Spleen (tissue), 11 donors: ENCODE results near the gene FTO. TPM values are rescaled to one million over a fixed set of nuclear protein-coding genes. Genes with fewer than 3 reads are reported as not detected.

ENCODE experiments used
- DNase-seq: peaks from one replicate; pipeline ENCODE4 v3.0.0-alpha.2; 2020
- H3K27ac ChIP-seq, 8 donors: fragments of 200-600 bp; sonication (generic) in 7 of 8; 1 replicate in 4 of 8; 2 replicates in 4 of 8; pipeline versions ENCODE4 v1.5.0 to v1.8.0; 2016 to 2021; ENCODE audit warnings: inconsistent platforms in 4 of 8, mild to moderate bottlenecking in 4 of 8, moderate library complexity in 1 of 8
- H3K27me3 ChIP-seq, 7 donors: fragments of 200-600 bp; sonication (generic) in 6 of 7; replicated peaks in 1 of 7; 1 replicate in 4 of 7; 2 replicates in 3 of 7; pipeline versions ENCODE4 v1.5.0 to v1.8.0; 2016 to 2021; ENCODE audit warnings: inconsistent platforms in 3 of 7, mild to moderate bottlenecking in 1 of 7
- H3K36me3 ChIP-seq, 6 donors: fragments of 200-600 bp; sonication (generic) in 5 of 6; 1 replicate in 4 of 6; 2 replicates in 2 of 6; pipeline versions ENCODE4 v1.5.0 to v1.8.0; 2016 to 2021; ENCODE audit warnings: inconsistent platforms in 2 of 6
- H3K4me1 ChIP-seq, 6 donors: fragments of 200-600 bp; sonication (generic) in 5 of 6; 1 replicate in 3 of 6; 2 replicates in 3 of 6; pipeline versions ENCODE4 v1.5.0 to v1.8.0; 2016 to 2021; ENCODE audit warnings: inconsistent platforms in 3 of 6
- H3K4me3 ChIP-seq, 8 donors: fragments of 200-600 bp; sonication (generic) in 7 of 8; 1 replicate in 4 of 8; 2 replicates in 4 of 8; pipeline versions ENCODE4 v1.5.0 to v1.8.0; 2016 to 2021; ENCODE audit warnings: inconsistent platforms in 4 of 8, mild to moderate bottlenecking in 4 of 8, moderate library complexity in 2 of 8
- H3K9me3 ChIP-seq, 8 donors: fragments of 200-600 bp; sonication (generic) in 7 of 8; 1 replicate in 4 of 8; 2 replicates in 4 of 8; pipeline versions ENCODE4 v1.5.0 to v1.8.0; 2016 to 2021; ENCODE audit warnings: inconsistent platforms in 4 of 8
- POLR2A ChIP-seq, 3 donors: fragments of 450-650 bp; IDR thresholded peaks; one replicate each; pipeline ENCODE4 v1.5.1; 2017; ENCODE audit warnings: antibody characterized with exemption in 3 of 3, mild to moderate bottlenecking in 1 of 3
- POLR2AphosphoS5 ChIP-seq, 3 donors: sonication (generic); formaldehyde crosslinking; IDR thresholded peaks; one replicate each; pipeline ENCODE4 v1.5.1; 2017; ENCODE audit warnings: antibody characterized with exemption in 3 of 3
- WGBS, 5 donors: extraction: QIAGEN DNeasy Blood & Tissue Kit in 3 of 5; methylation state at CpG; one replicate each; pipeline versions ENCODE4 v1.1.5 to v1.1.7; 2013 to 2018; 5-methylcytosine and 5-hydroxymethylcytosine counted together
- intact Hi-C: fragments of 100-400 bp; cut with DNase I; formaldehyde crosslinking; loops from one replicate; pipeline ENCODE4 v1.15.0; 2023; ENCODE audit warnings: low total_unique reads
- polyA plus RNA-seq, 3 donors: library from polyadenylated mRNA; stranded (reverse); fragments of 200-250 nt; gene quantifications; one replicate each; pipeline ENCODE4 v1.2.1, GENCODE V29; 2013
- total RNA-seq, 7 donors: library from RNA; depleted of rRNA in 3 of 7; stranded (reverse); fragments of >200 nt in 3 of 7; fragmentation: NEBNext Ultra II Directional in 4 of 7; extraction: Animal tissue kit (Norgen Biotek cat#: 25700) in 4 of 7; gene quantifications; one replicate each; pipeline versions ENCODE4 v1.1.0 to v1.2.1, GENCODE V29; 2016 to 2021
- TF ChIP-seq, protein P1 (sequence below), 11 experiments: fragments of 200-600 bp in 7 of 11; fragments of 450-650 bp in 4 of 11; sonication (generic) in 4 of 11; IDR thresholded peaks in 8 of 11; conservative IDR thresholded peaks in 3 of 11; 1 replicate in 7 of 11; 2 replicates in 4 of 11; pipeline versions ENCODE4 v1.4.0 to v1.8.0; 2016 to 2021; ENCODE audit warnings: antibody characterized with exemption in 11 of 11, inconsistent platforms in 4 of 11, mild to moderate bottlenecking in 1 of 11
- donor health status: healthy with polysubstance abuse.
- donor health status: DM: no; HTN: no; CAD: no; lungs with moderate emphysema.
- donor health status: DM: no; HTN: no; CAD: no.
- donor health status: Bipolar disorder and iron deficiency.
- donor health status: healthy.
- donor health status: DM: no; HTN: no; CAD: no.
- donor health status: DM: yes; HTN: yes; CAD: no.

FTO gene
- total and polyA plus RNA-seq, 10 donors: 6.8 to 89.8 (median 68.4) TPM

DNA sequence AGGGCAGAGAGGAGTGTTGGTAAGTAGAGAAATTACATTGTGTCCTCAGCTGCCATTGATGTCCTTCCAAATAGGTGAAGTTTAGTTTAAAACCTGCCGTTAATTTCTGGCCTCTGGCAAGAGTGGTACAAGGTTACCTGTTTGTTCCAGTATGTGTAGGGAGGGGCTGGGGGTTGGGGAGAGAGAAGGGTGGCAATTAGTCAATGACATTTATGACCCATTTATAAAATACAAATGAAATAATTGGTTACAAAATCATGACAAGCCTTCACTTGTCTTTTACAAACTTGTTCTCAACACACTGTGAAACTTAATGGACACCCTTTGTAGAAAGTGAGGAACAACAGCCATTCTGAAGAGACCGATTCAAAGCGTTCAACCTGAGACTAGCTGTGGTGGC, 281.0 kb downstream of the FTO start:
- no peaks in the 10 kb centered on the region for H3K9me3 ChIP-seq
- no peak overlapping the region for H3K4me3 ChIP-seq
- no peaks in the 10 kb centered on the region for H3K27me3 ChIP-seq
- H3K4me1 ChIP-seq: no peaks in the 10 kb centered on the region
- no peak for DNase-seq
- no peak overlapping the region for H3K27ac ChIP-seq
- 89 to 97% (median 95%) methylated on average over 3 of the region's 3 CpGs for WGBS, 5 donors
- peaks cover 0 to 5% (median 0%) of the 10 kb centered on the region in 6 donors for H3K36me3 ChIP-seq
- TF ChIP-seq POLR2A (IDR thresholded peaks at IDR 0.05) (no peak), POLR2AphosphoS5 (IDR thresholded peaks at IDR 0.05) (no peak)
- TF ChIP-seq, protein P1, sequence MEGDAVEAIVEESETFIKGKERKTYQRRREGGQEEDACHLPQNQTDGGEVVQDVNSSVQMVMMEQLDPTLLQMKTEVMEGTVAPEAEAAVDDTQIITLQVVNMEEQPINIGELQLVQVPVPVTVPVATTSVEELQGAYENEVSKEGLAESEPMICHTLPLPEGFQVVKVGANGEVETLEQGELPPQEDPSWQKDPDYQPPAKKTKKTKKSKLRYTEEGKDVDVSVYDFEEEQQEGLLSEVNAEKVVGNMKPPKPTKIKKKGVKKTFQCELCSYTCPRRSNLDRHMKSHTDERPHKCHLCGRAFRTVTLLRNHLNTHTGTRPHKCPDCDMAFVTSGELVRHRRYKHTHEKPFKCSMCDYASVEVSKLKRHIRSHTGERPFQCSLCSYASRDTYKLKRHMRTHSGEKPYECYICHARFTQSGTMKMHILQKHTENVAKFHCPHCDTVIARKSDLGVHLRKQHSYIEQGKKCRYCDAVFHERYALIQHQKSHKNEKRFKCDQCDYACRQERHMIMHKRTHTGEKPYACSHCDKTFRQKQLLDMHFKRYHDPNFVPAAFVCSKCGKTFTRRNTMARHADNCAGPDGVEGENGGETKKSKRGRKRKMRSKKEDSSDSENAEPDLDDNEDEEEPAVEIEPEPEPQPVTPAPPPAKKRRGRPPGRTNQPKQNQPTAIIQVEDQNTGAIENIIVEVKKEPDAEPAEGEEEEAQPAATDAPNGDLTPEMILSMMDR (IDR thresholded peaks at IDR 0.05 in 8 of 11, conservative IDR thresholded peaks at IDR 0.05 in 3 of 11): no peak
- intact Hi-C loops: no loop called here

DNA sequence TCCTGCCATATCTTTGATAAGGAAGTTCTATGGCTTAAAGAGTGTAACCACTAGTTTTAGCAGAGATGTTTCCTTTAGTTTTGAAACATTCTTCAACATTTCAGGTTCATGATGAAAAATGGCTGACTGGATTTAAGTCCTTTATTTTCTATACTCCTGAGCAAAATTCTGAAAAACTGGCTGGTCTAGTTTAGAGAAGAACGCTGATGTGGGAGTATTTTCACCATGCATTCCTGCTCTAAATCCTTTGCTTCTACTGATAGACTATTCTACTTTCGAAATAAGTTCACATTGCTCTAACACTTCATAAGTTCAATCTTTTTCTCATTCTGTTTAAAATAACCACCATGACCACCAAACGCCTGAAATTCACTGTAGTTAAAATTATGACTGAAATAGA, 281.9 kb downstream of the FTO start:
- H3K27ac ChIP-seq: no peak overlapping the region
- DNase-seq: no peak
- 79 to 89% (median 87%) methylated on average over 3 of the region's 3 CpGs for WGBS, 5 donors
- no peak overlapping the region for H3K4me3 ChIP-seq
- intact Hi-C loops: no loop called here
- TF ChIP-seq, protein P1 (IDR thresholded peaks at IDR 0.05 in 8 of 11, conservative IDR thresholded peaks at IDR 0.05 in 3 of 11): no peak
- TF ChIP-seq POLR2A (IDR thresholded peaks at IDR 0.05) (no peak), POLR2AphosphoS5 (IDR thresholded peaks at IDR 0.05) (no peak)
- peaks cover 0 to 5% (median 0%) of the 10 kb centered on the region in 6 donors for H3K36me3 ChIP-seq
- H3K27me3 ChIP-seq: no peaks in the 10 kb centered on the region
- no peaks in the 10 kb centered on the region for H3K9me3 ChIP-seq
- H3K4me1 ChIP-seq: no peaks in the 10 kb centered on the region

DNA sequence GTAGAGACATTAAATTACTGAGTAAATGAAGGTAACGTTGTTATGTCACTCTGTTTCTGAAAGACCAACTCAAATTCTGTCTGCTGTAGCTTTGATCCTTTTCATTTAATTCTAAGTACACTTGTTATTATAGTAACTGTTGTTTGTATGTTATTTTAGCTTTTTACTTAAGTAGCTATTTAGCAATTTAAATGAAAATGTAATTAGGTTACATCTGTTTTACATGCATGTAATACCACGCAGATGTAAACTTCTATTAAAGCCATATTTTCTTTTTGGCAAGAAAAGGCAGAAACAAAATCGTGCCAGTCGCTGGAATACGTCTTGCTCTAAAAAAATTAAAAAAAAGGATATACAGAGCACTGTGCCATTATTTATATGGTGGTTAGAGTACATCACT, 282.8 kb downstream of the FTO start:
- Histone ChIP-seq H3K27me3 (no peaks in the 10 kb centered on the region), H3K4me1 (no peaks in the 10 kb centered on the region), H3K9me3 (no peaks in the 10 kb centered on the region), H3K36me3 (peaks cover 0 to 5% (median 0%) of the 10 kb centered on the region in 6 donors), H3K4me3 (no peak overlapping the region), H3K27ac (no peak overlapping the region)
- no peak for DNase-seq
- TF ChIP-seq POLR2AphosphoS5 (IDR thresholded peaks at IDR 0.05) (no peak), POLR2A (IDR thresholded peaks at IDR 0.05) (no peak)
- TF ChIP-seq, protein P1 (IDR thresholded peaks at IDR 0.05 in 8 of 11, conservative IDR thresholded peaks at IDR 0.05 in 3 of 11): no peak
- intact Hi-C loops: no loop called here
- WGBS, 5 donors: 93 to 98% (median 97%) methylated on average over 5 of the region's 5 CpGs

DNA sequence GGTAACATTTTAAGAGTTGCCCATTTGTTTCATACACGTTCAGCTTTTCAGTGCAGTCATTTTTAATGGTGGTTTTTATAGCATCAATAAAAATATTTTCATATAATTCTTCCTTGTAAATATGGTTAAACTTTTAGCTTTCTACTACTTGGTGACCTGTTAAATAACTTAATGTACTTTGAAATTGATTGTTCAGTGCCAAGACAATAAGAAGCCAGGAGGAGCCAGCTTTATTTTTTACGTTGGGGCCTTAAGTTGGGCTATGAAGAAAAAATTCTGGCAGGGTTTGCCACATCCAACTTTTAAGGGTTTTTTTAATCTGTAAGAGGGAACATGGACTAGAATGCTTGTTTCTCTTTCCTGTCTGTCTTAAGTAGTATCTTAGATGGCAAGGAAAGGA, 284.2 kb downstream of the FTO start:
- TF ChIP-seq, protein P1 (IDR thresholded peaks at IDR 0.05 in 8 of 11, conservative IDR thresholded peaks at IDR 0.05 in 3 of 11): no peak
- TF ChIP-seq POLR2A (IDR thresholded peaks at IDR 0.05) (no peak), POLR2AphosphoS5 (IDR thresholded peaks at IDR 0.05) (no peak)

More for the DNA sequence above, 284.2 kb downstream of the FTO start:
- Histone ChIP-seq H3K36me3 (peaks cover 0 to 5% (median 0%) of the 10 kb centered on the region in 6 donors), H3K27me3 (no peaks in the 10 kb centered on the region), H3K4me3 (no peak overlapping the region), H3K4me1 (no peaks in the 10 kb centered on the region), H3K9me3 (no peaks in the 10 kb centered on the region), H3K27ac (no peak overlapping the region)
- DNase-seq: no peak
- WGBS, 5 donors: 83 to 91% (median 87%) methylated on average over 2 of the region's 2 CpGs
- intact Hi-C loops: no loop called here
